ENCODE results near the gene PLEKHG3. TPM values are rescaled to one million over a fixed set of nuclear protein-coding genes. Genes with fewer than 3 reads are reported as not detected.

Gene PLEKHG3
- total and polyA plus RNA-seq, 2 of the 13 experiments (the other 11 are each of a cell fraction or from before 2014, with no cell fraction given), result 7.1 to 9.8 TPM

DNA sequence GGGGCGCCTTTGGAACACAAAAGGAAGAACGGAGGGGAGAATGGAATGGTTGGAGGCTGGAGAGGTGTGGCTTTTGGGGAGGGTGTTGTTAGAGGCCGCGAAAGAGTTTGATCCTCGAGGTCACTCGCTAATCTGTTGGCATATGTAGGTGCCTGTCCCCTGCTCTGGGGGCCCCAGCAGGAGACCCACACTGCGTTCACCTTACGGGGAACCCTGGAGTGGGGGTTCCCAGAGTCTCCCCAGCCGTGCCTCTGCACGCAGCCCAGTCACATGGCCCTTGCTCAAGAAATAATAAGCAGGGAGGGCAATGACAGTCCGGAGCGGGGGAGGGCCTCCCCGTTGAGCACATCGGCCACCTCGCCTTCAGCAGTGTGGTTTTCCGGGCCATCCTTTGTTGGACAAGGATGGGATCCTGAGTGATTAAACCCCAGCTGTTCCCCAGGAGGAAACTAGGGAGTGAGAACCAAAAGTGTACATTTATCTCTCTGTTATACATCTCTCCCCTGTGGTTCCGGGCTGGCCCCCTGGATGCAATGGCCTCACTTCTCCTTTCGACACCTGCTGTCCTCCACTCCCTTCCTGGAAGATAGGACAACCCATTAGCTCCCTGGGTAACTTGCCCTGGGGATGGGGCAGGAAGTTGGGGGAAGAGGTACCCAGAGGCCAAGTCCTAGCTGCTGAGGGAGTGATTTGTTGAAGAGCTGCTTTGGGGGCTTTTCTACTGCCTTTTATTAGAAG lies 1.3 kb downstream of the PLEKHG3 start (continued):
- TF ChIP-seq, protein P1, sequence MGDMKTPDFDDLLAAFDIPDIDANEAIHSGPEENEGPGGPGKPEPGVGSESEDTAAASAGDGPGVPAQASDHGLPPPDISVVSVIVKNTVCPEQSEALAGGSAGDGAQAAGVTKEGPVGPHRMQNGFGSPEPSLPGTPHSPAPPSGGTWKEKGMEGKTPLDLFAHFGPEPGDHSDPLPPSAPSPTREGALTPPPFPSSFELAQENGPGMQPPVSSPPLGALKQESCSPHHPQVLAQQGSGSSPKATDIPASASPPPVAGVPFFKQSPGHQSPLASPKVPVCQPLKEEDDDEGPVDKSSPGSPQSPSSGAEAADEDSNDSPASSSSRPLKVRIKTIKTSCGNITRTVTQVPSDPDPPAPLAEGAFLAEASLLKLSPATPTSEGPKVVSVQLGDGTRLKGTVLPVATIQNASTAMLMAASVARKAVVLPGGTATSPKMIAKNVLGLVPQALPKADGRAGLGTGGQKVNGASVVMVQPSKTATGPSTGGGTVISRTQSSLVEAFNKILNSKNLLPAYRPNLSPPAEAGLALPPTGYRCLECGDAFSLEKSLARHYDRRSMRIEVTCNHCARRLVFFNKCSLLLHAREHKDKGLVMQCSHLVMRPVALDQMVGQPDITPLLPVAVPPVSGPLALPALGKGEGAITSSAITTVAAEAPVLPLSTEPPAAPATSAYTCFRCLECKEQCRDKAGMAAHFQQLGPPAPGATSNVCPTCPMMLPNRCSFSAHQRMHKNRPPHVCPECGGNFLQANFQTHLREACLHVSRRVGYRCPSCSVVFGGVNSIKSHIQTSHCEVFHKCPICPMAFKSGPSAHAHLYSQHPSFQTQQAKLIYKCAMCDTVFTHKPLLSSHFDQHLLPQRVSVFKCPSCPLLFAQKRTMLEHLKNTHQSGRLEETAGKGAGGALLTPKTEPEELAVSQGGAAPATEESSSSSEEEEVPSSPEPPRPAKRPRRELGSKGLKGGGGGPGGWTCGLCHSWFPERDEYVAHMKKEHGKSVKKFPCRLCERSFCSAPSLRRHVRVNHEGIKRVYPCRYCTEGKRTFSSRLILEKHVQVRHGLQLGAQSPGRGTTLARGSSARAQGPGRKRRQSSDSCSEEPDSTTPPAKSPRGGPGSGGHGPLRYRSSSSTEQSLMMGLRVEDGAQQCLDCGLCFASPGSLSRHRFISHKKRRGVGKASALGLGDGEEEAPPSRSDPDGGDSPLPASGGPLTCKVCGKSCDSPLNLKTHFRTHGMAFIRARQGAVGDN (CRISPR knock-in tag; IDR thresholded peaks at IDR 0.05), result peak; percentile 60
- TF ChIP-seq MED13 (CRISPR knock-in tag; IDR thresholded peaks at IDR 0.05) (no peak), HOXD1 (CRISPR knock-in tag; IDR thresholded peaks at IDR 0.05) (no peak), MYC (CRISPR knock-in tag; IDR thresholded peaks at IDR 0.05; ENCODE audit: borderline replicate concordance) (0 out of 2 replicates have a peak, but pooled peaks have one; percentile 15), ZNF121 (CRISPR knock-in tag; IDR thresholded peaks at IDR 0.05) (no peak), ZNF564 (CRISPR knock-in tag; IDR thresholded peaks at IDR 0.05) (no peak; the same call in 1 of the 2 replicates), NCOA5 (CRISPR knock-in tag; IDR thresholded peaks at IDR 0.05) (no peak), BORCS8-MEF2B (CRISPR knock-in tag; IDR thresholded peaks at IDR 0.05) (no peak), KMT2B (CRISPR knock-in tag; IDR thresholded peaks at IDR 0.05) (no peak), XBP1 (CRISPR knock-in tag; IDR thresholded peaks at IDR 0.05) (no peak), CCDC6 (CRISPR knock-in tag; IDR thresholded peaks at IDR 0.05) (peak; percentile 19; the same call in 1 of the 2 replicates), PAX8 (CRISPR knock-in tag; IDR thresholded peaks at IDR 0.05; ENCODE audit: borderline replicate concordance) (no peak), YEATS4 (CRISPR knock-in tag; IDR thresholded peaks at IDR 0.05; ENCODE audit: borderline replicate concordance) (no peak)
- TF ChIP-seq, protein P2, sequence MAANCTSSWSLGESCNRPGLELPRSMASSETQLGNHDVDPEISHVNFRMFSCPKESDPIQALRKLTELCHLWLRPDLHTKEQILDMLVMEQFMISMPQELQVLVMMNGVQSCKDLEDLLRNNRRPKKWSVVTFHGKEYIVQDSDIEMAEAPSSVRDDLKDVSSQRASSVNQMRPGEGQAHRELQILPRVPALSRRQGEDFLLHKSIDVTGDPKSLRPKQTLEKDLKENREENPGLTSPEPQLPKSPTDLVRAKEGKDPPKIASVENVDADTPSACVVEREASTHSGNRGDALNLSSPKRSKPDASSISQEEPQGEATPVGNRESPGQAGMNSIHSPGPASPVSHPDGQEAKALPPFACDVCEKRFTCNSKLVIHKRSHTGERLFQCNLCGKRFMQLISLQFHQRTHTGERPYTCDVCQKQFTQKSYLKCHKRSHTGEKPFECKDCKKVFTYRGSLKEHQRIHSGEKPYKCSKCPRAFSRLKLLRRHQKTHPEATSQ (CRISPR knock-in tag; IDR thresholded peaks at IDR 0.05; ENCODE audit: borderline replicate concordance), result no peak
- TF ChIP-seq, protein P3, sequence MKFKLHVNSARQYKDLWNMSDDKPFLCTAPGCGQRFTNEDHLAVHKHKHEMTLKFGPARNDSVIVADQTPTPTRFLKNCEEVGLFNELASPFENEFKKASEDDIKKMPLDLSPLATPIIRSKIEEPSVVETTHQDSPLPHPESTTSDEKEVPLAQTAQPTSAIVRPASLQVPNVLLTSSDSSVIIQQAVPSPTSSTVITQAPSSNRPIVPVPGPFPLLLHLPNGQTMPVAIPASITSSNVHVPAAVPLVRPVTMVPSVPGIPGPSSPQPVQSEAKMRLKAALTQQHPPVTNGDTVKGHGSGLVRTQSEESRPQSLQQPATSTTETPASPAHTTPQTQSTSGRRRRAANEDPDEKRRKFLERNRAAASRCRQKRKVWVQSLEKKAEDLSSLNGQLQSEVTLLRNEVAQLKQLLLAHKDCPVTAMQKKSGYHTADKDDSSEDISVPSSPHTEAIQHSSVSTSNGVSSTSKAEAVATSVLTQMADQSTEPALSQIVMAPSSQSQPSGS (CRISPR knock-in tag; IDR thresholded peaks at IDR 0.05), result no peak
- TF ChIP-seq, protein P4, sequence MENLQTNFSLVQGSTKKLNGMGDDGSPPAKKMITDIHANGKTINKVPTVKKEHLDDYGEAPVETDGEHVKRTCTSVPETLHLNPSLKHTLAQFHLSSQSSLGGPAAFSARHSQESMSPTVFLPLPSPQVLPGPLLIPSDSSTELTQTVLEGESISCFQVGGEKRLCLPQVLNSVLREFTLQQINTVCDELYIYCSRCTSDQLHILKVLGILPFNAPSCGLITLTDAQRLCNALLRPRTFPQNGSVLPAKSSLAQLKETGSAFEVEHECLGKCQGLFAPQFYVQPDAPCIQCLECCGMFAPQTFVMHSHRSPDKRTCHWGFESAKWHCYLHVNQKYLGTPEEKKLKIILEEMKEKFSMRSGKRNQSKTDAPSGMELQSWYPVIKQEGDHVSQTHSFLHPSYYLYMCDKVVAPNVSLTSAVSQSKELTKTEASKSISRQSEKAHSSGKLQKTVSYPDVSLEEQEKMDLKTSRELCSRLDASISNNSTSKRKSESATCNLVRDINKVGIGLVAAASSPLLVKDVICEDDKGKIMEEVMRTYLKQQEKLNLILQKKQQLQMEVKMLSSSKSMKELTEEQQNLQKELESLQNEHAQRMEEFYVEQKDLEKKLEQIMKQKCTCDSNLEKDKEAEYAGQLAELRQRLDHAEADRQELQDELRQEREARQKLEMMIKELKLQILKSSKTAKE (CRISPR knock-in tag; IDR thresholded peaks at IDR 0.05; ENCODE audit: borderline replicate concordance), result no peak
- TF ChIP-seq, protein P5, sequence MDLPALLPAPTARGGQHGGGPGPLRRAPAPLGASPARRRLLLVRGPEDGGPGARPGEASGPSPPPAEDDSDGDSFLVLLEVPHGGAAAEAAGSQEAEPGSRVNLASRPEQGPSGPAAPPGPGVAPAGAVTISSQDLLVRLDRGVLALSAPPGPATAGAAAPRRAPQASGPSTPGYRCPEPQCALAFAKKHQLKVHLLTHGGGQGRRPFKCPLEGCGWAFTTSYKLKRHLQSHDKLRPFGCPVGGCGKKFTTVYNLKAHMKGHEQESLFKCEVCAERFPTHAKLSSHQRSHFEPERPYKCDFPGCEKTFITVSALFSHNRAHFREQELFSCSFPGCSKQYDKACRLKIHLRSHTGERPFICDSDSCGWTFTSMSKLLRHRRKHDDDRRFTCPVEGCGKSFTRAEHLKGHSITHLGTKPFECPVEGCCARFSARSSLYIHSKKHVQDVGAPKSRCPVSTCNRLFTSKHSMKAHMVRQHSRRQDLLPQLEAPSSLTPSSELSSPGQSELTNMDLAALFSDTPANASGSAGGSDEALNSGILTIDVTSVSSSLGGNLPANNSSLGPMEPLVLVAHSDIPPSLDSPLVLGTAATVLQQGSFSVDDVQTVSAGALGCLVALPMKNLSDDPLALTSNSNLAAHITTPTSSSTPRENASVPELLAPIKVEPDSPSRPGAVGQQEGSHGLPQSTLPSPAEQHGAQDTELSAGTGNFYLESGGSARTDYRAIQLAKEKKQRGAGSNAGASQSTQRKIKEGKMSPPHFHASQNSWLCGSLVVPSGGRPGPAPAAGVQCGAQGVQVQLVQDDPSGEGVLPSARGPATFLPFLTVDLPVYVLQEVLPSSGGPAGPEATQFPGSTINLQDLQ (CRISPR knock-in tag; IDR thresholded peaks at IDR 0.05), result no peak
